K562 (cell line): Measurements from ENCODE around the gene SERPIND1. TPM values are rescaled to one million over a fixed set of nuclear protein-coding genes. Genes with fewer than 3 reads are reported as not detected.

ENCODE experiments used
- BRD4 ChIP-seq: fragments of 200-600 bp; sonication (generic); IDR thresholded peaks from 2 replicates; pipeline ENCODE4 v1.6.1; 2017; ENCODE audit warnings: inconsistent platforms
- E2F4 ChIP-seq: sonication (generic); formaldehyde crosslinking; IDR thresholded peaks from 2 replicates; pipeline ENCODE4 v1.8.0; 2022; ENCODE audit warnings: mild to moderate bottlenecking, low read depth, missing genetic modification reagents
- GTF2E2 ChIP-seq: fragments of 200-800 bp; sonication (Bioruptor generic); IDR thresholded peaks from 2 replicates; pipeline ENCODE4 v1.6.1; 2016; ENCODE audit warnings: missing genetic modification characterization, missing compliant biosample characterization
- HDAC6 ChIP-seq: IDR thresholded peaks from 2 replicates; pipeline ENCODE4 v1.6.1; 2012; ENCODE audit warnings: low read depth, mild to moderate bottlenecking, control low read depth, inconsistent platforms, low read length, moderate library complexity
- HLTF ChIP-seq: fragments of 450-650 bp; IDR thresholded peaks from 2 replicates; pipeline ENCODE4 v1.6.1; 2016
- KDM2B ChIP-seq: fragments of 250-450 bp; sonication (Bioruptor Pico); IDR thresholded peaks from 2 replicates; pipeline ENCODE4 v1.8.0; 2021; ENCODE audit warnings: mild to moderate bottlenecking, moderate library complexity
- KHSRP ChIP-seq: fragments of 450-650 bp; IDR thresholded peaks from 2 replicates; pipeline ENCODE4 v1.6.1; 2017
- LARP7 ChIP-seq: fragments of 450-650 bp; IDR thresholded peaks from 2 replicates; pipeline ENCODE4 v1.6.1; 2016
- MXD1 ChIP-seq: fragments of 250-450 bp; sonication (Bioruptor Pico); IDR thresholded peaks from 2 replicates; pipeline ENCODE4 v1.8.0; 2021; ENCODE audit warnings: borderline replicate concordance, mild to moderate bottlenecking, moderate library complexity; ENCODE audit not compliant: poor library complexity, severe bottlenecking
- RAD51 ChIP-seq: fragments of 450-650 bp; IDR thresholded peaks from 2 replicates; pipeline ENCODE4 v1.7.1; 2016; ENCODE audit warnings: low read depth, mild to moderate bottlenecking, borderline replicate concordance
- SMAD2 ChIP-seq: fragments of 150-350 bp; IDR thresholded peaks from 2 replicates; pipeline ENCODE4 v1.6.1; 2014; ENCODE audit warnings: low read depth, mild to moderate bottlenecking, low read length
- SNRNP70 ChIP-seq: fragments of 200-400 bp; formaldehyde crosslinking; optimal IDR thresholded peaks from 2 replicates; pipeline ENCODE3; 2017; ENCODE audit warnings: low read depth, low read length
- SP1 ChIP-seq: sonication (generic); formaldehyde crosslinking; IDR thresholded peaks from 2 replicates; pipeline ENCODE4 v1.8.1; 2022; ENCODE audit warnings: mild to moderate bottlenecking, missing genetic modification reagents
- TRIM28 ChIP-seq: fragments of 450-650 bp; IDR thresholded peaks from 2 replicates; pipeline ENCODE4 v1.6.1; 2017
- USF2 ChIP-seq: sonication (generic); formaldehyde crosslinking; IDR thresholded peaks from 2 replicates; pipeline ENCODE4 v1.5.0; 2020; ENCODE audit warnings: missing genetic modification reagents
- ZNF280A ChIP-seq: fragments of 450-650 bp; IDR thresholded peaks from 2 replicates; pipeline ENCODE4 v1.6.1; 2018; ENCODE audit warnings: mild to moderate bottlenecking, low read depth; ENCODE audit not compliant: partially characterized antibody
- ZNF57 ChIP-seq: fragments of 450-650 bp; formaldehyde crosslinking; IDR thresholded peaks from 2 replicates; pipeline ENCODE4 v1.4.0; 2020; ENCODE audit warnings: mild to moderate bottlenecking, moderate library complexity
- ZNF609 ChIP-seq: sonication (generic); formaldehyde crosslinking; IDR thresholded peaks from 2 replicates; pipeline ENCODE4 v1.8.1; 2023; ENCODE audit warnings: missing genetic modification reagents, mild to moderate bottlenecking, borderline replicate concordance
- ZNF695 ChIP-seq: fragments of 450-650 bp; formaldehyde crosslinking; IDR thresholded peaks from 2 replicates; pipeline ENCODE4 v1.4.0; 2020; ENCODE audit warnings: mild to moderate bottlenecking, moderate library complexity
- ZNF699 ChIP-seq: fragments of 250-450 bp; sonication (Bioruptor Pico); IDR thresholded peaks from 2 replicates; pipeline ENCODE4 v1.8.0; 2021; ENCODE audit warnings: mild to moderate bottlenecking, moderate library complexity; ENCODE audit not compliant: insufficient replicate concordance
- polyA plus RNA-seq, 8 experiments: library from polyadenylated mRNA; depleted of rRNA in 4 of 8; stranded (reverse) in 5 of 8; unstranded in 3 of 8; fragments of >200 nt; fragmentation: Nextera tagmentation in 2 of 8; fragmentation: Illumina TruSeq in 1 of 8; extraction: Ambion mirVana in 2 of 8; extraction: Trizol in 1 of 8; gene quantifications; 2 replicates each; pipeline versions ENCODE4 v1.2.1 to v1.2.3, GENCODE V29; 2011 to 2014; ENCODE audit warnings: inconsistent platforms in 1 of 8, missing spikeins in 1 of 8
- total RNA-seq, 7 experiments: library from RNA; depleted of rRNA in 6 of 7; stranded (reverse); fragments of >200 nt in 6 of 7; fragmentation: Illumina TruSeq in 2 of 7; extraction: Trizol in 2 of 7; gene quantifications; 2 replicates each; pipeline versions ENCODE4 v1.2.1 to v1.2.3, GENCODE V29; 2011 to 2021; ENCODE audit warnings: low replicate concordance in 1 of 7

Gene SERPIND1
- total and polyA plus RNA-seq, 9 of the 15 experiments (the other 6 are each of a cell fraction or from before 2014, with no cell fraction given): 0.04 to 0.11 (median 0.09) TPM; not detected in 6

GRCh38 chr22:20749453-20749852 is 24.5 kb upstream of the SERPIND1 start (continued):
- TF ChIP-seq ZNF609 (CRISPR knock-in tag): no peak
- TF ChIP-seq TRIM28: no peak
- no peak for TF ChIP-seq USF2 (CRISPR knock-in tag)
- peak; percentile 47 for TF ChIP-seq SNRNP70
- TF ChIP-seq ZNF695 (CRISPR knock-in tag): no peak
- TF ChIP-seq RAD51: no peak
- TF ChIP-seq SP1: no peak
- TF ChIP-seq HLTF: no peak
- TF ChIP-seq LARP7: no peak
- no peak for TF ChIP-seq HDAC6
- TF ChIP-seq GTF2E2 (tag): no peak
- no peak for TF ChIP-seq ZNF280A
- peak; percentile 1 for TF ChIP-seq MXD1 (CRISPR knock-in tag)
- TF ChIP-seq ZNF57 (CRISPR knock-in tag): no peak
- peak; percentile 46; the same call in 1 of the 2 replicates for TF ChIP-seq E2F4 (CRISPR knock-in tag)
- TF ChIP-seq SMAD2: no peak
- TF ChIP-seq BRD4: no peak
- TF ChIP-seq KDM2B (CRISPR knock-in tag): no peak
- TF ChIP-seq ZNF699 (CRISPR knock-in tag): no peak
- TF ChIP-seq KHSRP: no peak
